Colon (tissue), 2 donors: Measurements from ENCODE around the gene TBC1D7.

Source experiments
- FAIRE-seq: peaks from 2 replicates; lab custom pipeline; 2012; peaks lifted over from hg19 to GRCh38; lab: Jason Lieb, UNC
- donor health status: control.
- donor health status: control.

The TBC1D7 gene

DNA sequence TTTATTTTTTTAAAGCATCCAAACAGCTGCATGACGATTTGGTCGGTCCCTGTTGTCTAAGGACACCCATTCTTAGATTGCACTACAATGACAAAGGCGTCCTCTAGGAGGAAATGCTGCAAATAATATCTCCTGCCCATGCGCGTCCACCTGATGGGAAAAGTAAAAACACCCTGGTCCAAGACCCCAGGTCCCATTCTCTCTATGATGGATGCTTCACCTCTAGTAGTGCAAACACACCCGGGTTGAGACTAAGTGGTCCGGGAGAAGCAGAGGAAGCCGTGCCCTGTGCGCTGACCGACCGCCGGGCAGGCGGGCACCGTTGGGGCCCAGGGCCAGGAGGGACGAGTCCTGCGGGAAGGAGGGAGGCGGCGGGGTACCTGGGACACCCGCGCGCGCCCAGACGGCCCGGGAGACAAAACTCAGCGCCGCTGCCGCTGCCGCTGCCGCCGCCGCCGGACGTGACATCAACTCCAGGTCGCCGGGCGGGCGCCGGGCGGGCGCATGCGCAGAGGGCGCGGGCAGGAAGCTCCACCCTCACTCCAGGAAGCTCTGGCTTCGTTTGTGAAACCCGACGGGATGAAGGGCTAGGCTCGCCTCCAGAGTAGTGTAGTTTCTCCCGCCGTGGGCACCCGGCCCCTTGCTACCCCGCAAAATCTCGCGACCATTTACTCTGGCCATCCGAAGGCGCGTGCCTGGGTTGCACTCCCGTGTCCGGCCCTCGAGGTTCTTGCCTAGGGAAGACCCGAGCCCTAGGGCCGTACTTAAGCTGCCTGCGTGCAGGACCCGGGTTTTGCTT lies at the start of gene TBC1D7:
TSS of gene TBC1D7 (minus strand) at position 462 of the 799 bp plus-strand sequence. CDS start 1,639 bp downstream, outside the sequence.
- no peak for FAIRE-seq

DNA sequence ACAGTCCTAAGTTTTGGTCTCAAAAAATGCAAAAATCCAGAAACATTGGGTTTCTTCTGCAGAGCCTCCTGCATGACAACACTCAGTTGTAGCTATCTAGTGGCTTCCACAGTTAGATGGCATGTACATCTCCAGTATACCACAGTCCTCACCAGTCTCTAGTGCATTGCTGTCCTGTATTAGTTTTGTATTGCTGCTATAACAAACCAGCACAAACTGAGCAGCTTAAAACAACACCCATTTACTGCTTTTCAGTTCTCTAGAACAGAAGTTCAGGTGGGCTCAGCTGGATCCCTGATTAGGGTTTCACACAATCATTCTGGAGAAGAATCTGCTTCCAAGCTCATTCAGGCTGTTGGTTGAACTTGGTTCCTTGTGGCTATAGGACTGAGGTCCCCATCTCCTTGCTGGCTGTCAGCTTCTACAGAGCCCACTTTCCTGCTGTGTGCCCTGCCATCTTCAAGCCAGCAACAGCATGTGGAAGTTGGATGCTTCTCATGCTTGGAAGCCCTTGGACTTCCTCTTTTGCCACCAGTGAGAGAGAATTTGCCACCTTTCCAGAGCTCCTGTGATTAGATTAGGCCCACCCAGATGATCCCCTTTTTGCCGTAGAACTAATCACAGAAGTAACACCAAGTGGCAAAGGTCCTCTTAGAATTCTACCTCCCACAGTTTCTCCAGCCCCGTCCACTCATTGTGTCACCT lies 48.9 kb upstream of the TBC1D7 start:
- FAIRE-seq: no peak

DNA sequence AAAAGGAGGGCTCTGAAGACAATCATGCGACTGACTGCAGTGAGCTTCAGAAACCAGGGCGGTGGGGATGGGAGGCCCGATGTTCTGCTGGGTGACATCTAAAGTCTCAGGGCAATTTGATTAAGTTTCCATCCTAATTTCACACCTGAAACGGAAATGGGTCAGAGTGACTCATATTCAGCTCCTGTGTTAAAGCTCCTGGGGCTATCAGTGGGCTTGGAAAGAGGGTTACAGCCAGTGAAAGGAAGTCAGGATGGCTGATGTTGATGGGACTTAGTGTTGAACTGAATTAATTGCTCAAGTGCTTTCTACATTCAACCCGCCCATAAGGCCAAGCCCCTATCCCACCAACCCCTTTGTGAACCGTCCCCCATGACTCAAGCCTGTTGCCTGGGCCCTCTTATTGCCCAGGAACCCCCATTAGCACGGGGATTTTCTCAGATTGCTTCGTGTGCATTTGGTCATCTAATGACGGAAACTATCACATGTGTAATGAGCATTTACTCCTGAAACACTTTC lies 47.1 kb upstream of the TBC1D7 start:
- FAIRE-seq: no peak

- FAIRE-seq: no peak
These were observed 45.6 kb upstream of the TBC1D7 start for GRCh38 chr6:13373919-13374318.

GRCh38 chr6:13373488-13373886 lies 45.1 kb upstream of the TBC1D7 start:
- FAIRE-seq: no peak

DNA sequence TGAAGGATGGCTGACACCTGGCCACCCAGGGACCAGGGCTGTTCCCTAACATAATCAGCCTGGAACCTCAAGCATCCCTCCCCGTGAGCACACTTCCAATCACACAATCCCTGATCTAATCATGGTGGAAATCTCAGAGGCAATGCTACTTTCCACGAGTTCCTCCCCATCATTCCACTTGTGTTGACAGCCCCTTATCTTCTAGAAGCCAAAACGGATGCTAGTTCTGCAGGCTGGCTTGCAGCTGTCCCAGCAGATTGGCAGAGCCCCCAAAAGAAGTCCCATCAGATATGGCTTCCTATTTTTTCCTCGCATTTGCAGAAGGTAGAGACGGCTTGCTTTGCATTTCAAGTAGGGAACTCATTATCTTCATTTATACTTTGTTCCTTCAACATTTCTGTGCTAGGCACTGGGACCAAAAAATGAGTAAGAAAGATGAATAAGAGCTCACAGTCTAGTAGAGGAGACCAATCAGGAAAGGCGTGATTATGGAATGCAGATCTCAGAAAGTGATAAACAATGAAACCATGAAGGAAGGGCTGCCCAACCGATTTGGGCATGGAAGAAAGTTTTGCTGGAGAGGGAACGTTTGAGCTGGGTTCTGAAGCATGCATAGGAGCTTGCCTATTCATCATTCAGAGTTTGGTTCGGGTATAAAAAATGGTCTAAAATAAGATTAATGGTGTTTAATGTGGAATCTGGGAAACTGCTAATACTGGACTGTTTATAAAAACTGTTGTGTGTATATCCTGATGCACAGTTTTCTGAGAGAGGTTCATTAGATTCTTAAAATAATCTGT lies 44.6 kb upstream of the TBC1D7 start:
- FAIRE-seq: no peak

DNA sequence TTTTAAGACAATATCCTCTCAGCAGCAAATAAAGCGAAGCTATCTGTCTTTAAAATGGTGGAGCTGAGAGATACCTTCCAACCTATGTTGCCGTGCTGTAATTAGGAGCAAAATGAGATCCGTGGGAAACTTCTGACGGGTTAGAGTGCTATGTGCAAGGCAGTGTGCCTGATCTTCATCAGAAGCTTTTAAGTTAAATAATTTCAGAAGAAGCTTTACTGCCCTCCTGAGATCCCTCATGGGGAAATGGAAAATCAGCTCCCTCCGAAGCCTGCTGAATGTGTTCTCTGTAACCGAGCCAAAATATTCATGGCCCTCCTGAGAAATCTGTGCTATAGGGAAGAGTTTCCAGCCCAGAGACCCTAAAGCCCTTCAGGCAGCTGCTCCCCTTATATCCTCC lies 43.7 kb upstream of the TBC1D7 start:
- FAIRE-seq: no peak

- no peak for FAIRE-seq
These were observed 43.2 kb upstream of the TBC1D7 start for GRCh38 chr6:13371421-13372072.

DNA sequence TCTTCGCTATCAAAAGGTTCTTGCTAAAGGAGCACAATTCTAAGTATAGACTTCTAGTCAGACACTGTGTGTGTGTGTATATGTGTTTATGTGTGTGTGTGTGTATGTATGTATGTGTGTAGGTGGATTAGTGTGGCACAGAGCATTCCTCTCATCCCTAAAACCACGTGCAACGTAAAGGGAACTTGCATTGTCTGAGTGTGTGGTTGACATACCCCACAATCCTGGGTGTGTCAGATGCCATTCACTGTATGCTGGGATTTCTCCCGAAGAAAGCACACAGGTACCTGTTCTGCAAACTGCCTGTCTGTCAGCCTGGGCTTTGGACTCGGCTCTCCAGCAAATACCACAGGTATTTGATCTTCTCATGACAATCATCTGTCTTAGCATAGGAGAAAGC lies 42.3 kb upstream of the TBC1D7 start:
- no peak for FAIRE-seq

DNA sequence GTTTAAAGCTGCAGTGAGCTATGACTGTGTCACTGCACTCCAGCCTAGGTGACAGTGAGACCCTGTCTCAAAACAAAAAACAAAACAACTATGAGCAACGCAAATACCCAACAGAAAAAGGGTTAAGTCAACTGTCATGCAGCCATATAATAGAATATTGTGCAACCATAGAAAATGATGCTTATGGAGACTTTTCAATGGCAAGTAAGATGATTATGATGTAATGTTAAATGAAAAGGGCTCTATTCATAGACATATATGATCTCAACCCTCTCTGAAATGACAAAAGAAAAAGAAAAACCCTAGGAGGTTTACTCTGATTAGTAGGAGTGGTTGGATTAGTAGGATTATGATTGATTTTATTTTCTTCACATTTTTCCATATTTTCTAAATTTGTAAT lies 41.3 kb upstream of the TBC1D7 start:
- FAIRE-seq: no peak

- no peak for FAIRE-seq
These were observed 40.4 kb upstream of the TBC1D7 start for GRCh38 chr6:13368731-13369115.

- no peak for FAIRE-seq
These were observed 39.9 kb upstream of the TBC1D7 start for GRCh38 chr6:13368079-13368730.

DNA sequence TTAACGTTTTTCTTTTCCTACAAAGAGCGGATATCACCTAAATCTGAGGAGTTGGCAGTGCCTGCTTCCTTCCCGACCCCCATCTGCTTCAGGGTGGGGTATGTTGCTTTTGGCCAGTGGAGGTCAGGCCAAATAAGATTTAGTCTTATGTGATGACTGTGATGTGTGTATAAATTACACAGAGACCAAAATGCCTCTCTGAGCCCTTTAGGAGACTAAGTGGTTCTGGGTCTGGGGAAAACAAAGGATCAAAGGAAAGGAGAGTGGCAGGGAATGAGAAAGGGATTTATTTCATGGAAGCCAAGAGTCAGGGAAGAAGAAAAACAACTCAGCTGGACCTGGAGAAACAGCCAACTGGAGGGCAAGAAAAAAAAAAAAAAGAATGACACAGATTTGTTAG lies 39.1 kb upstream of the TBC1D7 start:
- FAIRE-seq: no peak

- no peak for FAIRE-seq
These were observed 37.0 kb upstream of the TBC1D7 start for GRCh38 chr6:13365320-13365719.

DNA sequence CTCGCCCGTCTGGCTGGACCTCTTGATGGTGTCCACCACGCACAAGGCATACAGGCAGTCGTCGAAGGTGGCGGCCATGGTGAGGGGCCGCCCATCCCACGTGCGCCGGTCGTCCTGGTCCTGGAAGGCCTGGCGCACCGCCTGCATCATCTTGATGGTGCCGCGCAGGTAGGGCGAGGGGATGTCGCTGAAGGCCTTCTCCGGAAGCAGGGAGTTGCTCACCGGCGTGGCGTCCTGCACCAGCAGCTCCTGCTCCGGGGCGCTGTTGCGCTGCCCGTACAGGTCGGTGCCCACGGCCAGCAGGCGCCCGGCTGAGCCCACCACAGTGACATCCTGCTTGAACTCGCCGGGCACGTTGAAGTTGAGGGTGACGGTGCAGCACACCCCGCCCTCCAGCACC lies 36.5 kb upstream of the TBC1D7 start:
- FAIRE-seq: no peak

DNA sequence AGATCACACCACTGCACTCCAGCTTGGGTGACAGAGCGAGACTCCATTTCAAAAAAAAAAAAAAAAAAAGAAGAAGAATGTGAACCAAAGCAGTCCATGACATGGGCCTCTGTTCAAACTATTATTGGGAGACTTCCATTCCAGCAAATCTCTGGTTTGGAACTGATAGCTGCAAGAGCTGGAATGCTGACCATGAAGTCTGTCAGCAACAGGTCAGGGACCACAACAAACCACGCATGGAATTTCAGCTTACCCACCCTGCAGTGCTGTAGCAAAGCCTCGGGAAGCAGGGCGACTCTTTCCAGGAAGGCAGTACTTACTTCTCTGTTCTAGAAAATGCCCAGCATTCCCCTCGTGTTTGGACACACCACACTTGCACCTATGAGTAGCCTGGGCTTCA lies 34.1 kb upstream of the TBC1D7 start:
- no peak for FAIRE-seq

- FAIRE-seq: no peak
These were observed 32.6 kb upstream of the TBC1D7 start for GRCh38 chr6:13360671-13361540.

- no peak for FAIRE-seq
These were observed 30.9 kb upstream of the TBC1D7 start for GRCh38 chr6:13359287-13359686.

GRCh38 chr6:13358511-13358910 lies 30.2 kb upstream of the TBC1D7 start:
- FAIRE-seq: no peak

- FAIRE-seq: no peak
These were observed 29.3 kb upstream of the TBC1D7 start for GRCh38 chr6:13357551-13358075.
